Kidney epithelial cell (primary cell): ENCODE data around the gene C1R. TPM values are rescaled to one million over a fixed set of nuclear protein-coding genes. Genes with fewer than 3 reads are reported as not detected.
"Not testable (repeated sequence)": the region's sequence is repeated elsewhere in the genome, so short reads cannot be mapped to it uniquely, and the experiment has no call there.

Experiments
- DNase-seq: peaks from one replicate; pipeline ENCODE4 v3.0.0-alpha.2; 2010; ENCODE audit warnings: low read depth
- H3K27me3 ChIP-seq: 2 replicates; pipeline ENCODE4 v1.6.0; 2011; ENCODE audit warnings: low read length; ENCODE audit not compliant: control insufficient read depth, insufficient read depth
- H3K36me3 ChIP-seq: 2 replicates; pipeline ENCODE4 v1.5.1; 2011; ENCODE audit warnings: low read length; ENCODE audit not compliant: control insufficient read depth, insufficient read depth
- H3K4me3 ChIP-seq: 2 replicates; pipeline ENCODE4 v1.5.1; 2011; ENCODE audit warnings: low read depth, mild to moderate bottlenecking, control low read depth, low read length
- total RNA-seq: library from RNA; depleted of rRNA; stranded (reverse); fragments of >200 nt; gene quantifications from 2 replicates; pipeline ENCODE4 v1.2.3, GENCODE V29; 2015
- TF ChIP-seq, protein P1 (sequence below): IDR thresholded peaks from 2 replicates; pipeline ENCODE4 v1.5.1; 2011; ENCODE audit warnings: mild to moderate bottlenecking, moderate library complexity, low read length, control low read depth, inconsistent platforms; ENCODE audit not compliant: insufficient read depth, poor library complexity, severe bottlenecking

C1R gene
- total RNA-seq, 1 donor from 2014 or later = 13.5 TPM

DNA sequence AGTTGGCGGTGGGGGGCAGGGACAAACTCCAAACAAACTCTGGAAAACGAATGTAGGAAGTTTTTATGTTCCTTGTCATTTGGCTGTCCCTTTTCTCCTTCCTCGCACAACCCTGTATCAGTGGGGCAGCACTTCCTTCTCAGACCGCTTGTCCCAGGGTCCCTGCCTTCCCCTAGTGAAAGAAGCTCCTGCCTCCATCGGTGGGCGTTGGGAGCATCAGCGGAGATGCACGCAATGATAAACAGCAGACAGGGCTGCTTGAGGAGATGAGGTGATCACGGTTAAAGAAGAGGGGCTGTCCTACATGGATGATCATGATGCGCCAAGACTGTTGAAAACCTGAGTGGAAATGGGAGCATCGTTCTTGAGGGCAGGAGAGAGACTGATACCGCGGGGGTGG, 31.1 kb downstream of the C1R start:
- no peak overlapping the region for H3K4me3 ChIP-seq
- TF ChIP-seq, protein P1, sequence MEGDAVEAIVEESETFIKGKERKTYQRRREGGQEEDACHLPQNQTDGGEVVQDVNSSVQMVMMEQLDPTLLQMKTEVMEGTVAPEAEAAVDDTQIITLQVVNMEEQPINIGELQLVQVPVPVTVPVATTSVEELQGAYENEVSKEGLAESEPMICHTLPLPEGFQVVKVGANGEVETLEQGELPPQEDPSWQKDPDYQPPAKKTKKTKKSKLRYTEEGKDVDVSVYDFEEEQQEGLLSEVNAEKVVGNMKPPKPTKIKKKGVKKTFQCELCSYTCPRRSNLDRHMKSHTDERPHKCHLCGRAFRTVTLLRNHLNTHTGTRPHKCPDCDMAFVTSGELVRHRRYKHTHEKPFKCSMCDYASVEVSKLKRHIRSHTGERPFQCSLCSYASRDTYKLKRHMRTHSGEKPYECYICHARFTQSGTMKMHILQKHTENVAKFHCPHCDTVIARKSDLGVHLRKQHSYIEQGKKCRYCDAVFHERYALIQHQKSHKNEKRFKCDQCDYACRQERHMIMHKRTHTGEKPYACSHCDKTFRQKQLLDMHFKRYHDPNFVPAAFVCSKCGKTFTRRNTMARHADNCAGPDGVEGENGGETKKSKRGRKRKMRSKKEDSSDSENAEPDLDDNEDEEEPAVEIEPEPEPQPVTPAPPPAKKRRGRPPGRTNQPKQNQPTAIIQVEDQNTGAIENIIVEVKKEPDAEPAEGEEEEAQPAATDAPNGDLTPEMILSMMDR = no peak
- DNase-seq = no peak
- peaks cover 3% of the 10 kb centered on the region for H3K27me3 ChIP-seq
- H3K36me3 ChIP-seq = no peaks in the 10 kb centered on the region

DNA sequence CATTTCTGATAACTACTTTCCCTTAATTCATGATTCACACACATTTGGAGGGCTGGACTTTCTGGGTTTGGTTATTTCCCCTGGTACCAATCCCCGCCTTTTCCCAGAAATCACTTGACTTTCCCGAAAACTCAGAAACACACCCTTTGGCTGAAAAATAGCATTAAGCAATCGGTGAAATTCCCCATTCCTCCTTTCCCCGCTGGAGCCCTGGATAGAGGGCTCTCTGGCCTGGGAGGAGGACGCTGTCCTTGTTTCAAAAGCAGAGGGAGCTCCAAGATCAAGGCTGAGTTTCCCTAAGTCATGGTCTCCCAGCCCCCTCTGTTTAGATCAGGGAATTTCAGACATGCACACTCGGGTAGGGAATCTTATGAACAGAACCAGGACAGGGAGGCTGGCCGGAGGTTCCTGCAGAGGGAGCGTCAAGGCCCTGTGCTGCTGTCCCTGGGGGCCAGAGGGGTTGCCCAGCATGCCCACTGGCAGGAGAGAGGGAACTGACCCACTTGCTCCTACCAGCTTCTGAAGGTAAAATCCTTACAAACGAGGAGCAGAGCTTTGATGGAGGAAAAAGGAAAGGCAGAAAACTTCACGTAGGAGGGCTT, 31.8 kb downstream of the C1R start, which contains the start of gene C1S:
Gene C1S (plus strand): TSS at position 366 of the 602 bp plus-strand sequence. CDS start 1,195 bp downstream, outside the sequence.
- TF ChIP-seq, protein P1 = peak; percentile 74
- Histone ChIP-seq H3K4me3 (no peak within 1 kb of the TSS), H3K27me3 (peaks cover 3% of the 10 kb centered on the region)

GRCh38 chr12:7059780-7060179, 32.5 kb downstream of the C1R start:
- Histone ChIP-seq H3K27me3 (peaks cover 7% of the 10 kb centered on the region), H3K4me3 (no peak overlapping the region)
- TF ChIP-seq, protein P1 = no peak

More for the DNA sequence above, 31.8 kb downstream of the C1R start, which contains the start of gene C1S:
- peak; percentile 59 for DNase-seq
- H3K36me3 ChIP-seq = no peaks in the 10 kb centered on the region

DNA sequence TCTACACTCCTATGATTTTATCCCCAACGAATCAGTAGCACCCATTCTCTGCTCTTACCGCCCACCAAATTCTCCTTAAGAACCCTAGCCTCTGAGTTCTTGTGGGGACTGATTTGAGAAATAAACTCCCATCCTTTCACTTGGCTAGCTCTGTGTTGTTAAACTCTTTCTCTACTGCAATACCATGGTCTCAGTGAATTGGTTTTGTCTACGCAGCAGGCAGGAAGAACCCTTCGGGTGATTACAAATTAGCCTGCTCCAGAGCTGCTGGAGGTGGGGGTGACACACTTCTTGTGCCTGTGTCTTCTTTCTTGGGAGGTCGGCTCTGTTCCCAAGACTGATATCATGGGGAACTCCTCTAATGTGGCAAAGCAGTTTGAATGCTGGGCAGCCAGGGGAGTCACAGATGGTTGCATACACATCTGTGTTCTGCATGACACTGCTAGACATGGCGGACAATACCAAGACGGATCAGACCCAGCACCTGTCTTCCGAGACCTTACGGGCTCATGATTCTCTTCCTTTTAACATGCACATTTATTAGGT, 33.3 kb downstream of the C1R start:
- TF ChIP-seq, protein P1 = no peak
- no peaks in the 10 kb centered on the region for H3K36me3 ChIP-seq
- H3K4me3 ChIP-seq = no peak overlapping the region
- DNase-seq = no peak
- peaks cover 7% of the 10 kb centered on the region for H3K27me3 ChIP-seq

More at GRCh38 chr12:7059780-7060179, 32.5 kb downstream of the C1R start:
- DNase-seq = no peak
- H3K36me3 ChIP-seq = no peaks in the 10 kb centered on the region

GRCh38 chr12:7058163-7058845, 33.9 kb downstream of the C1R start:
- TF ChIP-seq, protein P1 = no peak
- H3K27me3 ChIP-seq = peaks cover 7% of the 10 kb centered on the region
- DNase-seq = no peak
- H3K36me3 ChIP-seq = no peaks in the 10 kb centered on the region
- H3K4me3 ChIP-seq = no peak overlapping the region

DNA sequence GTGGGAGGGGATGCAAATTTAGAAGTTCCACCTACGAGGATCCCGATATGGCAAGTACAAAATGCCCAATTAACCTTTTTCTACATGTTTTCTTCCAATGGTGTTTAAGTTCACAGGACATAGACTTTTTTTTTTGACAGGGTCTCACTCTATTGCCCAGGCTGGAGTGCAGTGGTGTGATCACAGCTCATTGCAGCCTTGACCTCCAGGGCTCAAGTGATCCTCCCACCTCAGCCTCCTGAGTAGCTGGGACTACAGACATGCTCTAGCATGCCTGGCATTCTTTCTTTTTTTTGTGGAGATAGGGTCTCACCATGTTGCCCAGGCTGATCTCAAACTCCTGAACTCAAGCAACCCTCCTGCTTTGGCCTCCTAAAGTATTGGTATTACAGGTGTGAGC, 36.5 kb downstream of the C1R start:
- H3K36me3 ChIP-seq, H3K27me3 ChIP-seq, DNase-seq, H3K4me3 ChIP-seq: not testable (repeated sequence)
